Fibroblast of gingiva (primary cell): ENCODE results near the gene TPPP2.
A peak's percentile ranks its signal among the peaks of the same experiment; 100 is the strongest.
"Not testable (repeated sequence)": the region's sequence is repeated elsewhere in the genome, so short reads cannot be mapped to it uniquely, and the experiment has no call there.

Source experiments
- DNase-seq: peaks from one replicate; pipeline ENCODE4 v3.0.0-alpha.2; 2011; ENCODE audit warnings: low read depth

TPPP2 gene

DNA sequence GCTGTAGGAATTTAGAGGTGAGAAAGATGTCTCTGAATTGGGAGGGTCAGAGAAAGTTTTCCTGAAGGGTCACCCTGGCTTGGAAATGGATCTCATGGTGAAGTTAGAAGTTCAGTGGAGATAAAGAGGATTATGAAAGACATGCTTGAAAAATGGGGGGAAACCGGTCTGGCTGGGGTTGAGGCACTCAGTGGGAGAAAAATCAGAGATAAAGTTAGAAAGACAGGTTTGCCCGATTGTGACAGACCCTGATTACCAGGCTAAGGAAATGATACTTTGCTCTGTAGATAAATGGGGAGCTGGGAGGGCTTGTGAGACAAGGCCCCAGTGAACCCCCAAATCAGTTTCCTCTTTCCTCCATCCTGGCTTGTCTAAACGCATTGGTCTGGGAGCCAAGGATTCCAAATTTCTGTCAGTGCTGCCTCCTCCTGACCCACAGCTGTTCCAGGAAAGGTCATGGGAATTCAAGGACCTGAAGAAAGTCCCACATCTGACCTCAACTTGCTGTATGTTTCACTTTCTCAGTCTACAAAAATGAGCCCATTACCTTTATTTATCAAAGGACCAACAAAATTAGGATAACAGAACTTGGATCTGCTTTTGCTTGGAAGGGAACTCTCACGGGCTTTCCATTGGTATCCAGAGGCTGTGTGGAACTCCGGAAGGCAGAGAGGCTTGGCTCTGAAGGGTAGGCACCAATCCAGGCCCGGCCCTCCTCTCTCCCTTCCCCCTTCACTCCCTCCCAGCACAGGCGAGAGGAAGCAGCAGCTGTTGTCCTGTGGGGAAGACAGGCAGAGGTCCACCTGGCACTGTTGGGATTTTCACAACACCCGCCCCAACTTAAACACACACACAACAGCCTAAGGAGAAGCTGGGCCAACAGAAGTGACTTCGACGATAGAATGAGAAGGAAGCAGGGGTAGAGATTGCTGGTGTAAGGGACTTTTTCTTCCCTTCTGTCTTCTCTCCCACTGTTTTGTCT lies 8.7 kb downstream of the TPPP2 start:
- DNase-seq: peak; percentile 55

GRCh38 chr14:21039585-21040369 lies 9.8 kb downstream of the TPPP2 start:
- DNase-seq: peak; percentile 50

GRCh38 chr14:21040370-21040925 lies 10.4 kb downstream of the TPPP2 start:
- DNase-seq: no peak

DNA sequence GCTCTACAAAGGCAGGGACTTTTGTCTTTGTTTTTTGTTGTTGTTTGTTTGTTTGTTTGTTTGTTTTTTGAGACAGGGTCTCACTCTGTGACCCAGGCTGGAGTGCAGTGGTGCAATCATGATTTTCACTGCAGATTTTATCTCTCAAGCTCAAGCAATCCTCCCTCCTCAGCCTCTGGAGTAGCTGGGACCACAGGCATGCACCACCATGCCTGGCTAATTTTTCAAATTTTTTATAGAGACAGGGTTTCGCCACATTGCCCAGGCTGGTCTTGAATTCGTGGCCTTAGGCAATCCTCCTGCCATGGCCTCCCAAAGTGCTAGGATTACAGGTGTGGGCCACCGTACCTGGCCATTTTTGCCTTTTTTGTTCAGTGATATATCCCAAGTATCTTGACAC lies 10.9 kb downstream of the TPPP2 start:
- not testable (repeated sequence) for DNase-seq

GRCh38 chr14:21041676-21042433 lies 11.8 kb downstream of the TPPP2 start, which contains the start of gene RNASE7:
RNASE7 (plus strand) TSS chr14:21042362; CDS start chr14:21042993, 631 bp downstream.
- DNase-seq: peak; percentile 22

- DNase-seq: no peak
Measured at GRCh38 chr14:21042918-21043317, 12.9 kb downstream of the TPPP2 start.

DNA sequence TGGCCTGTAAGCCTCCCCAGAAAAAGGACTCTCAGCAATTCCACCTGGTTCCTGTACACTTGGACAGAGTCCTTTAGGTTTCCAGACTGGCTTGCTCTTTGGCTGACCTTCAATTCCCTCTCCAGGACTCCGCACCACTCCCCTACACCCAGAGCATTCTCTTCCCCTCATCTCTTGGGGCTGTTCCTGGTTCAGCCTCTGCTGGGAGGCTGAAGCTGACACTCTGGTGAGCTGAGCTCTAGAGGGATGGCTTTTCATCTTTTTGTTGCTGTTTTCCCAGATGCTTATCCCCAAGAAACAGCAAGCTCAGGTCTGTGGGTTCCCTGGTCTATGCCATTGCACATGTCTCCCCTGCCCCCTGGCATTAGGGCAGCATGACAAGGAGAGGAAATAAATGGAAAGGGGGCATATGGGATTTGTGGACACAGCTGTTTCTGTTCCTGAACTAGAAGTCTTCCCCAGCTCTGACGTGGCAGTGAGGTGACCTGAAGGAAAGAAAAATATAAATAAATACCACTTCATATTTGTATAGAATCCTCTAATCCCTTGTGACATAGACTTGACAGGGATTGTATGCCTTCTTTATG lies 13.5 kb downstream of the TPPP2 start:
- no peak for DNase-seq

- DNase-seq: no peak
Measured at GRCh38 chr14:21043974-21044618, 14.1 kb downstream of the TPPP2 start.

- DNase-seq: peak; percentile 47
Measured at GRCh38 chr14:21047378-21047781, 17.4 kb downstream of the TPPP2 start.

GRCh38 chr14:21048638-21049037 lies 18.6 kb downstream of the TPPP2 start:
- no peak for DNase-seq

- DNase-seq: peak; percentile 20
Measured at GRCh38 chr14:21049271-21049673, 19.3 kb downstream of the TPPP2 start.

DNA sequence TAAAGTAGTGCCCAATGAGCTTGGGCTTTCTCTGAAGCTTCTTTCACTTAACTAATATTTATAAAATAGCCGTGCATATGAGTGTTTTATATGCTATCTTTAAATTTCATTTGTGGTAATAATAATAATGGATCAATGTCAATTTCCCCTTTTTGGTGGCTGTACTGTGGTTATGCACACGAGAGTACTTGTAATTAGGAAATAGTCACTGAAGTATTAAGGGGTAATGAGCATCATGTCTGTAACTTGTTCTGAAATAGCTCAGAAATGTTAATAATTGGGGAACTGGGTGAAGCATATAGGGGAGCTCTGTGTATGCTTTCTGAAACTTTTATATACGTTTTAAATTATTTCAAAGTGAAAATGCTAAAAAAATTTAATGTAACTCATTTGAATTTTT lies 20.6 kb downstream of the TPPP2 start:
- no peak for DNase-seq

- DNase-seq: no peak
Measured at GRCh38 chr14:21053184-21054122, 23.4 kb downstream of the TPPP2 start.

GRCh38 chr14:21054123-21054767 lies 24.2 kb downstream of the TPPP2 start:
- no peak for DNase-seq

DNA sequence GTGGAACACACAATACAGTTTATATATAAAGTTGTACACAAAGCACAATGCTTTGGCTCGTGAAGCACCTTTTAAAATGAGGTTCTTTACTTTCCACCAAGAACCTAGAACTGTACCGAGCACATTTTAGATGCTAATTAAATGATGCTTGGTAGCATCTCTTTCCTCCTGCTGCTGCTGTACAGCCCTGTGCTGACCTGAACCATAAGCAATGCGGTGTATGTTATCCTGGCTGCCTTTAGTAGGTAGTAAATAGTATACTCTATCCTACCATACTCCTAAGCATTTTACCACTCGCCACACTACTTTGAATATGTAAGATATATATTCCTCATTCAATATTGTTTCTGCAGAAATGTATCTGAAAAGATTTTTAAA lies 24.7 kb downstream of the TPPP2 start:
- DNase-seq: no peak

- no peak for DNase-seq
Measured at GRCh38 chr14:21055432-21056117, 25.6 kb downstream of the TPPP2 start.

DNA sequence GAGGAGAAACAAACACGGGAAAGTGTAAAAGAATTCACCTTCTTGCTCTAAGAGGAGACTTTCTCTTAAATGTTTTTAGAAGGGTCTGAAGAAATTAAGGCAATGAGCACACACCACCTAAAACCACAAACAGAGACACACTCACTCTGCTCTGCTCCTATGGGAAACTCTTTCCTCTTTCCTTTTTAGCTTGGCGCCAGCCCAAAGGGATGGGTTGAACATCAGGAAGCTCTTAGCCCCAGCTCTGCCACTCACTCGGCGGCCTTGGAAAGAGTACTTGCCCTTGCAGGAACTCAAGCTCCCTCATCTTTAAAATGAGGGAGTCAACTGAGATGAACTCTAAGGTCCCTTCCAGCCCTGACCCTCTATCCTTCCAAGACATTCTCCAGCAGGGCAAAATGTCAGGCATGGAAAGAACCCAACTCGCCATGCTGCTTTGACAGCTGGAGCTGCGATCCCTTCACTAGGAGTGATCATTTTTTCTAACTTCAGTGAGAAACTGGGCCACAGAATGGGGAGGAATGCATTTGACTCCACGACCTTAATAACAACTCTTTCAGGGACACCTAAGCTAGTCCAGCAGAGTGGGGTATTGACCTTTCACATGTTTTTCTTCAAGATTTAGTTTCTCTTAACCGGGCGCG lies 26.6 kb downstream of the TPPP2 start:
- DNase-seq: peak; percentile 51
